OCI-LY1 (cell line): ENCODE results near the gene IGIP.

Source experiments
- H2AFZ ChIP-seq: fragments of 200-600 bp; sonication (generic), shearing (Covaris generic); 2 replicates; pipeline ENCODE4 v1.6.0; 2014; ENCODE audit warnings: antibody characterized with exemption, mild to moderate bottlenecking, low read length
- H3F3A ChIP-seq: fragments of 200-600 bp; sonication (generic), shearing (Covaris generic); 2 replicates; pipeline ENCODE4 v1.6.0; 2014; ENCODE audit warnings: mild to moderate bottlenecking, antibody characterized with exemption, low read length, moderate library complexity; ENCODE audit not compliant: insufficient read depth
- H3K27ac ChIP-seq: fragments of 200-600 bp; sonication (generic); 2 replicates; pipeline ENCODE4 v1.5.1; 2014; ENCODE audit warnings: low read length, mixed run types, mild to moderate bottlenecking, low read depth; ENCODE audit not compliant: poor library complexity, severe bottlenecking
- H3K27me3 ChIP-seq: fragments of 200-600 bp; sonication (generic); 2 replicates; pipeline ENCODE4 v1.6.0; 2014; ENCODE audit warnings: antibody characterized with exemption, mild to moderate bottlenecking, low read length, moderate library complexity; ENCODE audit not compliant: insufficient read depth
- H3K36me3 ChIP-seq: fragments of 200-600 bp; sonication (generic); 2 replicates; pipeline ENCODE4 v1.6.1; 2014; ENCODE audit warnings: mild to moderate bottlenecking, antibody characterized with exemption, low read length, moderate library complexity, mixed read lengths; ENCODE audit not compliant: insufficient read depth
- H3K4me1 ChIP-seq: fragments of 200-600 bp; sonication (generic); 2 replicates; pipeline ENCODE4 v1.5.1; 2014; ENCODE audit warnings: mild to moderate bottlenecking, low read length, moderate library complexity; ENCODE audit not compliant: insufficient read depth, severe bottlenecking
- H3K4me2 ChIP-seq: fragments of 200-600 bp; sonication (generic), shearing (Covaris generic); 2 replicates; pipeline ENCODE4 v1.6.1; 2014; ENCODE audit warnings: low read length
- H3K4me3 ChIP-seq: fragments of 200-600 bp; sonication (generic); 2 replicates; pipeline ENCODE4 v1.5.1; 2014; ENCODE audit warnings: low read length, low read depth, mild to moderate bottlenecking, mixed read lengths; ENCODE audit not compliant: poor library complexity, severe bottlenecking
- H3K79me2 ChIP-seq: fragments of 200-600 bp; shearing (Covaris generic); 2 replicates; pipeline ENCODE4 v1.6.1; 2016; ENCODE audit warnings: mixed run types, low read length, mixed read lengths; ENCODE audit not compliant: insufficient read depth
- H3K9ac ChIP-seq: fragments of 200-600 bp; sonication (generic), shearing (Covaris generic); 2 replicates; pipeline ENCODE4 v1.6.1; 2014; ENCODE audit warnings: mild to moderate bottlenecking, low read length, mixed read lengths
- H3K9me2 ChIP-seq: fragments of 200-600 bp; sonication (generic), shearing (Covaris generic); 2 replicates; pipeline ENCODE4 v1.6.1; 2014; ENCODE audit warnings: low read depth, mild to moderate bottlenecking, low read length, mixed read lengths
- H3K9me3 ChIP-seq: fragments of 200-600 bp; shearing (Covaris generic); 2 replicates; pipeline ENCODE4 v1.6.1; 2014; ENCODE audit warnings: low read length, mixed read lengths
- H4K20me1 ChIP-seq: fragments of 200-600 bp; sonication (generic), shearing (Covaris generic); 2 replicates; pipeline ENCODE4 v1.6.0; 2016; ENCODE audit warnings: mild to moderate bottlenecking, low read length; ENCODE audit not compliant: insufficient read depth
- EZH2 ChIP-seq: fragments of 200-600 bp; sonication (generic), shearing (Covaris generic); IDR thresholded peaks from 2 replicates; pipeline ENCODE4 v1.8.0; 2017; ENCODE audit warnings: borderline replicate concordance, mixed run types, mild to moderate bottlenecking, antibody characterized with exemption, low read length, moderate library complexity, mixed read lengths
- TF ChIP-seq, protein P1 (sequence below): fragments of 200-600 bp; sonication (generic), shearing (Covaris generic); IDR thresholded peaks from 2 replicates; pipeline ENCODE4 v1.5.1; 2017; ENCODE audit warnings: mild to moderate bottlenecking, antibody characterized with exemption, low read length, moderate library complexity, mixed read lengths

Gene IGIP

GRCh38 chr5:140109759-140110645, 15.7 kb upstream of the IGIP start:
- Histone ChIP-seq H3K4me1 (peaks cover 41% of the 10 kb centered on the region), H4K20me1 (no peaks in the 10 kb centered on the region), H3K9ac (no peak overlapping the region; the same call in 1 of the 2 replicates), H3K4me3 (no peak overlapping the region), H3K4me2 (peak overlapping the region; percentile 82; the same call in 1 of the 2 replicates), H3K27me3 (no peaks in the 10 kb centered on the region), H3F3A (no peaks in the 10 kb centered on the region; the same call in 1 of the 2 replicates), H2AFZ (no peak overlapping the region), H3K27ac (no peak overlapping the region), H3K9me2 (no peaks in the 10 kb centered on the region), H3K79me2 (no peaks in the 10 kb centered on the region), H3K36me3 (peaks cover 1% of the 10 kb centered on the region; the same call in 1 of the 2 replicates), H3K9me3 (no peaks in the 10 kb centered on the region)
- TF ChIP-seq EZH2, result no peak
- TF ChIP-seq, protein P1, sequence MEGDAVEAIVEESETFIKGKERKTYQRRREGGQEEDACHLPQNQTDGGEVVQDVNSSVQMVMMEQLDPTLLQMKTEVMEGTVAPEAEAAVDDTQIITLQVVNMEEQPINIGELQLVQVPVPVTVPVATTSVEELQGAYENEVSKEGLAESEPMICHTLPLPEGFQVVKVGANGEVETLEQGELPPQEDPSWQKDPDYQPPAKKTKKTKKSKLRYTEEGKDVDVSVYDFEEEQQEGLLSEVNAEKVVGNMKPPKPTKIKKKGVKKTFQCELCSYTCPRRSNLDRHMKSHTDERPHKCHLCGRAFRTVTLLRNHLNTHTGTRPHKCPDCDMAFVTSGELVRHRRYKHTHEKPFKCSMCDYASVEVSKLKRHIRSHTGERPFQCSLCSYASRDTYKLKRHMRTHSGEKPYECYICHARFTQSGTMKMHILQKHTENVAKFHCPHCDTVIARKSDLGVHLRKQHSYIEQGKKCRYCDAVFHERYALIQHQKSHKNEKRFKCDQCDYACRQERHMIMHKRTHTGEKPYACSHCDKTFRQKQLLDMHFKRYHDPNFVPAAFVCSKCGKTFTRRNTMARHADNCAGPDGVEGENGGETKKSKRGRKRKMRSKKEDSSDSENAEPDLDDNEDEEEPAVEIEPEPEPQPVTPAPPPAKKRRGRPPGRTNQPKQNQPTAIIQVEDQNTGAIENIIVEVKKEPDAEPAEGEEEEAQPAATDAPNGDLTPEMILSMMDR, result no peak

DNA sequence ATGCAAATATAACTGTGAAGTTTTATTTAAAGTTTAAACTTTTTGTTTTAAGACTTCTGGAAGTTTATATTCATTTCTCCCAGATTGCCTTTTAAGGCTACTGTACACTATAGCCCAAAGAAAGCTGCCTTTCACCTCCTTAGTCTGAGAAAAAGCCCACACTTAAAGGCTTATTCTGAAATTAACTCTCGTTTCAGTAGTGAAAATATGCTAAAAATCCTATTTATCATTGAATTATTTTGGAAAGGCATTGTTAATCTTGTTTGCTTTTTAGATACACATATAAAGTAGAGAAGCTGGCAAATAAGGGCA, 15.1 kb upstream of the IGIP start:
- Histone ChIP-seq H3K27ac (no peak overlapping the region), H3K79me2 (no peaks in the 10 kb centered on the region), H3K4me3 (no peak overlapping the region), H3K36me3 (peaks cover 6% of the 10 kb centered on the region; the same call in 1 of the 2 replicates), H3K27me3 (no peaks in the 10 kb centered on the region), H3K9ac (no peak overlapping the region), H3K9me3 (no peaks in the 10 kb centered on the region), H4K20me1 (no peaks in the 10 kb centered on the region), H2AFZ (no peak overlapping the region), H3K9me2 (no peaks in the 10 kb centered on the region), H3K4me2 (no peak overlapping the region), H3F3A (no peaks in the 10 kb centered on the region; the same call in 1 of the 2 replicates), H3K4me1 (peaks cover 46% of the 10 kb centered on the region)
- TF ChIP-seq EZH2, result no peak
- TF ChIP-seq, protein P1, result no peak

DNA sequence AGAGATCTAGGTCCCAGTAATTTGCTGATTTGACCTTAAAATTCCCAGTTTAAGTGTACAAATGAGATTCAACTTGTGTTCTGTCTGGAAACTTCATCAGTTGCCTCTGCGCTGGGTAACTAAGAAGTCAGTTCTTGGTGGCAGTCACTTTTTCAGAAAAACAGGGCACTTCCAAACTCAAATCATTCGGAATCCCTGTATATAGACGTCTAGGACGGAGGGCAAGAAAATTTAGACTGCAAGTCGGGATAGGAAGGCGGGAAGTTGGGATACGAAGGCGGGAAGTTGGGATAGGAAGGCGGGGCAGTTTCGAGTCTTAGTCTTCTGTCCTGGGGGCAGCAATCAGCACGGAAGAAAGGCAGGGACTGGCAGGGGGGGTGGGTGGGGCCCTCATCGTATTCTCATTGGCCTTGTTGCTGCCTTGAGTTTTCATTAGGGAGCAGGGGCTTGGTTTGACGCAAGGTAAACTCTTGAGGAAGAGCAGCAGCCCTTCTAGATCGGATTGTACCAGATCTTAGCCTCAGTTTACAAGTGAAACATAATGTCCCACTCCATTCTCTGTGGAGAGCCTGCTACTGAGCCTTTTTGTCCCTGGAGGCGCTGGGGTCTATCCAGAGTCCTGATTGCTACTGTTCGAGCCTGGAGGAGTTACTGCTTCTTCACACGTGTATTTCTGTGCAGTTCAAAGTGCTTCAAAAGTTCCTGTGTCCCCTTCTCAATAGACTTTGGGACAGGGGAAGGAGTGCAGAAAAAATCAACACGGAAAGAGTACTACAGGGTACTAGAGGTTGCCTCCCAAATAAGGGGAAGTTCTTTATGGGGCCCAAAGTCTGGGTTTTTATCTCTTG, 14.5 kb upstream of the IGIP start:
- Histone ChIP-seq H2AFZ (no peak overlapping the region), H3K9ac (no peak overlapping the region), H3K9me3 (no peaks in the 10 kb centered on the region), H3K4me1 (peaks cover 52% of the 10 kb centered on the region), H3K27me3 (no peaks in the 10 kb centered on the region), H3K4me3 (no peak overlapping the region), H4K20me1 (no peaks in the 10 kb centered on the region), H3K36me3 (peaks cover 6% of the 10 kb centered on the region; the same call in 1 of the 2 replicates), H3F3A (no peaks in the 10 kb centered on the region; the same call in 1 of the 2 replicates), H3K9me2 (no peaks in the 10 kb centered on the region), H3K4me2 (no peak overlapping the region), H3K27ac (no peak overlapping the region), H3K79me2 (no peaks in the 10 kb centered on the region)
- TF ChIP-seq EZH2, result no peak
- TF ChIP-seq, protein P1, result no peak
